B cell (primary cell): ENCODE measurements around the gene PET100.

ENCODE experiments used
- CTCF ChIP-seq: fragments of 200-600 bp; IDR thresholded peaks from one replicate; pipeline ENCODE4 v1.8.0; 2022; ENCODE audit warnings: antibody characterized with exemption, mild to moderate bottlenecking
- EZH2 ChIP-seq: IDR thresholded peaks from 2 replicates; pipeline ENCODE4 v1.6.1; 2012; ENCODE audit warnings: borderline replicate concordance, low read depth, mild to moderate bottlenecking, moderate library complexity, low read length; ENCODE audit not compliant: insufficient read depth, poor library complexity, severe bottlenecking

GRCh38 chr19:7595466-7596133, 34.0 kb upstream of the PET100 start, which contains the start of gene CAMSAP3:
- TF ChIP-seq EZH2 (no peak), CTCF (no peak)
